NT2/D1 (cell line): Measurements from ENCODE around the gene RADX.

Experiments
- YY1 ChIP-seq: IDR thresholded peaks from 2 replicates; pipeline ENCODE4 v1.6.1; 2011; ENCODE audit not compliant: insufficient read length, insufficient read depth
- ZNF274 ChIP-seq: IDR thresholded peaks from 2 replicates; pipeline ENCODE4 v1.6.1; 2011; ENCODE audit warnings: mild to moderate bottlenecking, low read depth, low read length

DNA sequence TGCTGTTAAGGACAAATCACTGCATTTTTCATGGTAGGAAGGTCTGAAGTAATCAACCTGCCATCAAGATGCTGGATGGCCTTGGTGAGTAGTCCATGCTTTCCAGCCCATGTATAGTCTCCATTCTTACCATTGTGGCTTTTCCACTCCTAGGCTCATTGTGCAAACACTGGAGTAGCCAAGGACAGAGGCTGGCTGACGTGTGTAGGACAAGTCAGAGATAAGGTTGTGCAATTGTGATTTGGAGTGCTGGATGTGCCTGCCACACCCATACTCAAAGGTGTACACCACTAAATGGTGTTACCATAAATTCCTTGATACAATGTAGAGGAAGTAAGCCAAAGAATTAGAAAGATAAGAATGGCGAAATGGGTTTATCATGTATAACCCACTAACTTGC lies 26.3 kb upstream of the RADX start:
- TF ChIP-seq YY1 (no peak), ZNF274 (no peak)
